ENCODE measurements around the gene PDP2.

Gene PDP2

GRCh38 chr16:66921729-66922450, 41.6 kb downstream of the PDP2 start:
- H3K9me3 Mint-ChIP-seq: no peaks in the 10 kb centered on the region
- no peak overlapping the region for H3K4me3 Mint-ChIP-seq
- H3K27me3 Mint-ChIP-seq: peaks cover 39% of the 10 kb centered on the region
- no peaks in the 10 kb centered on the region for H3K36me3 Mint-ChIP-seq (ENCODE audit: low read depth)
- no peak overlapping the region for H3K27ac Mint-ChIP-seq
- ATAC-seq: no peak
- no peak for DNase-seq
- H3K4me1 Mint-ChIP-seq: peaks cover 7% of the 10 kb centered on the region

DNA sequence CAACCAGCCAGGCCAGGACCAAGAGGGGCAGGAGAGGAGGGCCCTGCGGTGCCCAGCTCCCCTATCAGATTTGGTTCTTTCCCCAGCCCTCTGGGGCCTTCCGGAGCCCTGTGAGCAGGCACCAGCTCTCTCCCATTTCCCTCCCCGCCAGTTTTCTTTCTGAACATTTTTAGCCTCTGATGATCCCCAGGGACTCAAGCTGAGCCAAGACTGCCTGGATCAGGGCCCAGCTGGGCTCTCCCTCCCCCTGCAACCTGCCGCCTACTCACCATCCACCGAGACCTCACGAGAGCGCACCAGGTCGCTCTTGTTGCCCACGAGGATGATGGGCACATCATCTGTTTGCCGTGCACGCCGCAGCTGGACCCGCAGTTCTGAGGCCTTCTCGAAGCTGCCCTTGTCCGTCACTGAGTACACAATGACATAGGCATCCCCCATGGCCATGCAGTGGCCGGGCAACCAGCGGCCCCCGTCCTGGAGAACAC, 43.0 kb downstream of the PDP2 start:
- no peaks in the 10 kb centered on the region for H3K9me3 Mint-ChIP-seq
- H3K36me3 Mint-ChIP-seq (ENCODE audit: low read depth): no peaks in the 10 kb centered on the region
- no peak overlapping the region for H3K27ac Mint-ChIP-seq
- no peak overlapping the region for H3K4me3 Mint-ChIP-seq
- no peak for DNase-seq
- H3K27me3 Mint-ChIP-seq: peaks cover 41% of the 10 kb centered on the region
- peaks cover 15% of the 10 kb centered on the region for H3K4me1 Mint-ChIP-seq
- no peak for ATAC-seq

DNA sequence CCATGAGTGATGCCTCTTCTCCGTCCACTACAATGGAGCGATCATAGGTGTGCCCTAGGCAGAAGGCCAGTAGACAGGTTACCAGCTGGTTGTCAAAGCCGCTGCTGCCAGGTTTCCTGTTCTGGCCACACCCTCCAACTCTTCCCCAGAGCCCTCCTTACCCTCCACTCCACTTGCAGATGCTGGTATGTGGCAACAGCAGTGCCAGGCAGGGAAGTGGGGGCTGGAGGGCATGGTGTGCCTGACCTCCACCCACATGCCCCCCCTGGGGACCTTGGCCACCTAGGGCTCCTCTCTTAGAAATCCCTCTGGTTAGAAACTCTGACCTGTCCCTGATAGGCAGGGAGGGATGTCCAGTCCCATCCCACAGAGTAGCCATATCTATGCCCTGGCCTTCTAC, 43.6 kb downstream of the PDP2 start:
- Mint-ChIP-seq H3K27me3 (peaks cover 41% of the 10 kb centered on the region), H3K36me3 (ENCODE audit: low read depth) (no peaks in the 10 kb centered on the region), H3K27ac (no peak overlapping the region), H3K4me3 (no peak overlapping the region), H3K4me1 (peaks cover 21% of the 10 kb centered on the region), H3K9me3 (no peaks in the 10 kb centered on the region)
- ATAC-seq (no peak), DNase-seq (no peak)

DNA sequence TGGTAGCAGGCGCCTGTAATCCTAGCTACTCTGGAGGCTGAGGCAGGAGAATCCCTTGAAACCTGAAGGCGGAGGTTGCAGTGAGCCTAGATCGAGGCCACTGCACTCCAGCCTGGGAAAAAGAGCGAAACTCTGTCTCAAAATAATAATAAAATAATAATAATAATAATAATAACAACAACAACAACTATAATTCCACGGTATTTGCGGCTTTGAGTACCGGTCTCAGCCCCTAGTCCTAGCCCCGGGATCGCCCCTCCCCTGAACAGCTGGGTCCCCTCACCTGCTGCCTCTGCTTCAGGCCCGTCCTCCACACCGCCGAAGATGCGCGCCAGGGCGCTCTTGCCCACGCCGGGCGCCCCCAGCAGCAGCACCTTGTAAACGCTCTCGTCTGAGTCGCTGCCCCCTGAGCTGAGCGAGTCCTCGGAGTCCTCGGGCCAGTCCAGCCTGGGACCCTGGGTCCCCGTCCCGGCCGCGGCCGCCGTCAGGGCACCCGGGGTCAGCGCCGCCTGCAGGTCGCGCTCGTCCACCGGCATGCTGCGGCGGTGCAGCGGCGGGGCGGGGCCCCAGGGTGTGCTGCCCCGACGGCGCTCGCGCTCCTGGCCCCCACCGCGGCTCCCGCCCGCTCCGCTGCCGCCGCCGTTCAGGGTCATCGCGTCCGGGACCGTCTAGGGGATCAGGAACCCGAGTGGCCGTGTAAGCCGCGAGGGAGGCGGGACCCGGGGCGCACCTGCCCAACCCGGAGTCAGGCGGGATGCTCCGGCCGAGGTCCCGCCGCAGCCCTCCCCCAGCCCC, 44.4 kb downstream of the PDP2 start:
- peak; percentile 60 for DNase-seq
- Mint-ChIP-seq H3K4me1 (peaks cover 23% of the 10 kb centered on the region), H3K27ac (no peak overlapping the region), H3K9me3 (no peaks in the 10 kb centered on the region), H3K4me3 (peak overlapping the region; percentile 66), H3K27me3 (peaks cover 41% of the 10 kb centered on the region), H3K36me3 (ENCODE audit: low read depth) (no peaks in the 10 kb centered on the region)
- peak; percentile 29 for ATAC-seq

DNA sequence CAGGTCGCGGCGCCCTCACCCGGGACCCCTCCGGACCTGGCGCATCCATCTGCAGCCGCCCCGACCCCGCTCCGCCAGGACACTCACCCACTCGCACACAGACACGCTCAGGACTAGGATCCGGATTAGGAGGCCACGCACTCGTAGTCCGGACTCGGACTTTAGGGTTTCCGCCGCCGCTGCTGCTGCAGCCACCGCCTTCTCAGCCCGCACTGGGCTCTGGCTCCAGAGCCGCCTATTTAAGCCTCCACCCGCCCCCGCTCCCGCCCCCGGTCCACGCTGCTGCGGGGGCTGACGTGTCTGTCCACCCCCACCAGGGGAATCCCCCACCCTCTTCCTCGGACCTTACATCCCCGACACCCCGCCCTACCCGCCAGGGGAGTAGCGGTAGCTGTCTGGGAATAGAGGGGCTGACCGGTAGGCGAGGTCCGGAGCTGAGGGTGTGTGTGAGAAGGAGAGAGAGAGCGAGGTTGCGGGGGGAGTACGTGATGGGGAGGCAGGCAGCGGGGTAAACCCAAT, 45.1 kb downstream of the PDP2 start, which contains the start of gene RRAD:
RRAD (minus strand) TSS at position 214 of the 519 bp plus-strand sequence. CDS start 356 bp downstream, outside the sequence.
- ATAC-seq (no peak), DNase-seq (no peak)
- peak within 1 kb of the TSS; percentile 66 for H3K4me3 Mint-ChIP-seq
- H3K27ac Mint-ChIP-seq: no peak within 1 kb of the TSS
- H3K4me1 Mint-ChIP-seq: peaks cover 23% of the 10 kb centered on the region
- peaks cover 41% of the 10 kb centered on the region for H3K27me3 Mint-ChIP-seq
- H3K9me3 Mint-ChIP-seq: no peaks in the 10 kb centered on the region
- H3K36me3 Mint-ChIP-seq (ENCODE audit: low read depth): no peaks in the 10 kb centered on the region

GRCh38 chr16:66926171-66926947, 46.0 kb downstream of the PDP2 start:
- Mint-ChIP-seq H3K36me3 (ENCODE audit: low read depth) (no peaks in the 10 kb centered on the region), H3K27ac (no peak overlapping the region), H3K9me3 (no peaks in the 10 kb centered on the region), H3K4me1 (peaks cover 23% of the 10 kb centered on the region), H3K4me3 (no peak overlapping the region), H3K27me3 (peaks cover 36% of the 10 kb centered on the region)
- ATAC-seq (no peak), DNase-seq (no peak)

DNA sequence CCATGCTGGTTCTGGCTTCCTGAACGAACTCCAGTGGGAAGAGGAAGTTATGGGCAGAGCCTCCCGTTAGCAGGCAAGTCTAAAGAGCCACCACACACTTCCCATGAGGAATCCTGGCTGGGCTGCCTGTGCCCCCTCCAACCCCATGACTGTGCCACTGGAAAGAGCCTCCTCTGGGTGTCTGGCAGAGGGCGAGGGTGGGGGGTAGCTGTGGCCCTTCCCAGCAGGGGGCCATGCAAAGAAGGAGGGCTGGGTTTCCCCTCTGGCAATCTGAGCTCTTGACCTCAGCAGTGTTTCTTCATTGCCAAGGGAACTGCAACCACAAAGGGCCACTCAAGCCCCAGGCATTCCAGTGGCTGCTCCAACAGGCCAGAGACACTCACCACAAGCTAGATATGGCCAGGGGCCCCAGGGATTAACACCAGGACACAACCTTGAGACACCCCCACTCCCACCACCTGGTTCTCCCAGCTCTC, 46.7 kb downstream of the PDP2 start:
- Mint-ChIP-seq H3K9me3 (no peaks in the 10 kb centered on the region), H3K4me1 (peaks cover 27% of the 10 kb centered on the region), H3K4me3 (no peak overlapping the region), H3K36me3 (ENCODE audit: low read depth) (peaks cover 2% of the 10 kb centered on the region), H3K27ac (no peak overlapping the region), H3K27me3 (peaks cover 34% of the 10 kb centered on the region)
- ATAC-seq (no peak), DNase-seq (no peak)

GRCh38 chr16:66927918-66928649, 47.8 kb downstream of the PDP2 start:
- DNase-seq (peak; percentile 16), ATAC-seq (peak; percentile 40)
- H3K27ac Mint-ChIP-seq: no peak overlapping the region
- H3K36me3 Mint-ChIP-seq (ENCODE audit: low read depth): peaks cover 2% of the 10 kb centered on the region
- H3K9me3 Mint-ChIP-seq: no peaks in the 10 kb centered on the region
- peaks cover 38% of the 10 kb centered on the region for H3K4me1 Mint-ChIP-seq
- H3K27me3 Mint-ChIP-seq: peaks cover 30% of the 10 kb centered on the region
- no peak overlapping the region for H3K4me3 Mint-ChIP-seq

DNA sequence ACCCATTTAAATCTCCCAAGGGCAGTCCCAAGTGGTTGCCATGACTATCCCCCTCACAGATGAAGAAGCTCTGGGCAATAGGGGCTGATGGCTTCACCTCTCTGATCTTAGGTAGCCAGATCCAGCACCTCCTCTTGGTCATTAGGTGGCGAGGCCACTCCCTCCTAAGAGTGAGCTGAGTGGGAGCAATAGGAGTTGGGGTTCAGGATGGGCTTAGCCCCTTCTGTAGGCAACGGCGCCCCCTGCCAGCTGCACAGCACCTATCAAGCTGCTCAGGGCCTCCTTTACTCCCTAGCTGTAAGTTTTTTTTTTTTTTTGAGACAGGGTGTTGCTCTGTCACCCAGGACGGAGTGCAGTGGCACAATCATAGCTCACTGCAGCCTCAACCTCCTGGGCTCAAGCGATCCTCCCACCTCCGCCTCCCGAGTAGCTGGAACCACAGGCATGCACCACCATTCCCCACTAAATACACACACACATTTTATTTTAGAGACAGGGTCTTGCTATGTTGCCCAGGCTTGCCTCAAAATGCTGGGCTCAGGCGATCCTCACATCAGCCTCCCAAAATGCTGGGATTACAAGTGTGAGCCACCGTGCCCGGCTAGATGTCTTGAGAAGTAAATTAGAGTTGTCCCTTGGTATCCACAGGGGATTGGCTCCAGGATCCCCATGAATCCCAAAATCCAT, 48.5 kb downstream of the PDP2 start:
- Mint-ChIP-seq H3K27me3 (peaks cover 23% of the 10 kb centered on the region), H3K36me3 (ENCODE audit: low read depth) (peaks cover 9% of the 10 kb centered on the region), H3K4me3 (no peak overlapping the region), H3K27ac (no peak overlapping the region), H3K4me1 (peaks cover 45% of the 10 kb centered on the region), H3K9me3 (no peaks in the 10 kb centered on the region)
- DNase-seq (peak; percentile 59), ATAC-seq (peak; percentile 65)

GRCh38 chr16:66930189-66930588, 49.9 kb downstream of the PDP2 start:
- ATAC-seq: no peak
- Mint-ChIP-seq H3K27ac (no peak overlapping the region), H3K9me3 (no peaks in the 10 kb centered on the region), H3K4me3 (no peak overlapping the region), H3K4me1 (peaks cover 51% of the 10 kb centered on the region), H3K36me3 (ENCODE audit: low read depth) (peaks cover 12% of the 10 kb centered on the region), H3K27me3 (peaks cover 15% of the 10 kb centered on the region)
- DNase-seq: no peak

DNA sequence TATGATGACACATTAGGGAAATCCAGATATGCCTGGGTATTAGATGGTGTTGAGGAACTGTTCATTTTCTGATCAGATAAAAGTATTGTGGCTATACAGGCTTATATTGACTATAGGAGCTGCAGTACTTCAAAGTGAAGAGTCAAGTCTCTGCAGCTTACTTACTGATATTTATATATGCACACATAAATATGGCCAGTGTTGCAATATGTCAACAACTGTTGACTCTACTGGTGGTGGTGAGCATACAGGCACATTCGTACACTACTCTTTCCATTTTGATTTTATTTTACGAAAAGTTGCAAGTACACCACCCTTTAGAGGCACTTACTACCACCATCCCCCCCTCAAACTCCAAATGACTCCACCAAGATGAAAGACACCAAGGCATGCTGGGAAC, 51.4 kb downstream of the PDP2 start:
- Mint-ChIP-seq H3K27ac (no peak overlapping the region), H3K4me1 (peaks cover 59% of the 10 kb centered on the region), H3K27me3 (peaks cover 2% of the 10 kb centered on the region), H3K36me3 (ENCODE audit: low read depth) (peaks cover 12% of the 10 kb centered on the region), H3K9me3 (no peaks in the 10 kb centered on the region), H3K4me3 (no peak overlapping the region)
- DNase-seq: no peak
- no peak for ATAC-seq

GRCh38 chr16:66932076-66932475, 51.8 kb downstream of the PDP2 start:
- Mint-ChIP-seq H3K27me3 (peaks cover 2% of the 10 kb centered on the region), H3K4me3 (peak overlapping the region; percentile 98), H3K9me3 (no peaks in the 10 kb centered on the region), H3K4me1 (peaks cover 62% of the 10 kb centered on the region), H3K27ac (peak overlapping the region; percentile 52), H3K36me3 (ENCODE audit: low read depth) (peaks cover 12% of the 10 kb centered on the region)
- DNase-seq (no peak), ATAC-seq (no peak)

DNA sequence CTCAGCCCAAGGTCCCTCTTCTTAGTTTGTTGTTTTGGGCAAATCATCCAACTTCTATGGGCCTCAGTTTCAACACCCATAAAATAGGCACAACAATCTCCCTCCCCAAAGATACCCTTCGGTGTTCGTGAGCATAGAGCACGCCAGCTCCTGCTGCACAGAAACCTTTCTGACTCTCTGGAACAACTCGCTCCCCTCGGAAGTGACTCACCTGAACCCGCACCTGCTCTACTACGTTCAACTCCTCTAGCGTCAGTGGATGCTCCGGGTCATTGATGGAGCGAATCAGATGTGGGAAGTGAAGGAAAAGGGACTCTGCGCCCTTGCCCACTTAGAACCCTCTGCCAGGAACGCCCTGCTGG, 53.4 kb downstream of the PDP2 start:
- peaks cover 54% of the 10 kb centered on the region for H3K4me1 Mint-ChIP-seq
- peak overlapping the region; percentile 96 for H3K27ac Mint-ChIP-seq
- peak overlapping the region; percentile 98 for H3K4me3 Mint-ChIP-seq
- no peaks in the 10 kb centered on the region for H3K27me3 Mint-ChIP-seq
- peak; percentile 59 for DNase-seq
- peaks cover 15% of the 10 kb centered on the region for H3K36me3 Mint-ChIP-seq (ENCODE audit: low read depth)
- no peaks in the 10 kb centered on the region for H3K9me3 Mint-ChIP-seq
- ATAC-seq: peak; percentile 81
